ENCODE measurements around the gene PPP3R1. TPM values are rescaled to one million over a fixed set of nuclear protein-coding genes. Genes with fewer than 3 reads are reported as not detected.

PPP3R1 gene
- total RNA-seq, 4 donors from 2014 or later, result 31.5 to 41.7 (median 36.3) TPM

DNA sequence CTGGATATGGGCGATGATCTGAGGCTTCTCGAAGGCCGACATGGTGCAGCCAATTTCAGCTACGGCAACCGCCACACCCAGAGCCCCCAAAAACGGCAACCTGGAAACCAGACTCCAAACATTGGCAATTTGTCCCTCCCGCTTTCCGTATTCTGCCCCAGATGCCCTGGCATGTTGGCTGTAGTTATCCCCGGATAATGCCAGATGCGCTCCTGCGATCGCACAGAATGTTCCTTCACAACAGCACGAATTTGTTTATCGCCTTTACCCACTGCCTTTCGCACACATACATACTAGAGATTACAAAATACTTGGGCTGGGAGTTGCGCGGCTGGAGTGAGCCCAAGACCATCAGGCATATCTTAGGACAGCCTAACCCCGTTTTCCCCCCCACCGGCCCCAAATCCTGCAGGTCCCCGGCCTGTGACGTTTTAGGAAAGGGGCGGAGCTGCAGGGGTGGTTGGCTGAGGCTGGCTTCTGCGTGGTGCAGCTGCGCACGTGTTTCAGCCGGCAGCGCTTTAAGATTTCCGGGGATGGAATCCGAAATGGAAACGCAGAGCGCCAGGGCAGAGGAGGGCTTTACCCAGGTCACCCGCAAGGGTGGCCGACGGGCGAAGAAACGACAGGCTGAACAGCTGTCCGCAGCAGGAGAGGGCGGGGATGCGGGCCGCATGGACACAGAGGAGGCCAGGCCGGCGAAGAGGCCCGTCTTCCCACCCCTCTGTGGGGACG lies 94.8 kb downstream of the PPP3R1 start, which contains the start of gene PNO1:
PNO1 (plus strand) TSS at position 487 of the 732 bp plus-strand sequence; CDS start at position 534, 47 bp downstream.
- TF ChIP-seq, protein P1, sequence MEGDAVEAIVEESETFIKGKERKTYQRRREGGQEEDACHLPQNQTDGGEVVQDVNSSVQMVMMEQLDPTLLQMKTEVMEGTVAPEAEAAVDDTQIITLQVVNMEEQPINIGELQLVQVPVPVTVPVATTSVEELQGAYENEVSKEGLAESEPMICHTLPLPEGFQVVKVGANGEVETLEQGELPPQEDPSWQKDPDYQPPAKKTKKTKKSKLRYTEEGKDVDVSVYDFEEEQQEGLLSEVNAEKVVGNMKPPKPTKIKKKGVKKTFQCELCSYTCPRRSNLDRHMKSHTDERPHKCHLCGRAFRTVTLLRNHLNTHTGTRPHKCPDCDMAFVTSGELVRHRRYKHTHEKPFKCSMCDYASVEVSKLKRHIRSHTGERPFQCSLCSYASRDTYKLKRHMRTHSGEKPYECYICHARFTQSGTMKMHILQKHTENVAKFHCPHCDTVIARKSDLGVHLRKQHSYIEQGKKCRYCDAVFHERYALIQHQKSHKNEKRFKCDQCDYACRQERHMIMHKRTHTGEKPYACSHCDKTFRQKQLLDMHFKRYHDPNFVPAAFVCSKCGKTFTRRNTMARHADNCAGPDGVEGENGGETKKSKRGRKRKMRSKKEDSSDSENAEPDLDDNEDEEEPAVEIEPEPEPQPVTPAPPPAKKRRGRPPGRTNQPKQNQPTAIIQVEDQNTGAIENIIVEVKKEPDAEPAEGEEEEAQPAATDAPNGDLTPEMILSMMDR (IDR thresholded peaks at IDR 0.05), result peak in 1 of 5 experiments; percentile 47
- TF ChIP-seq POLR2A (IDR thresholded peaks at IDR 0.05) (peak in 1 of 2 donors; percentile 27), EP300 (IDR thresholded peaks at IDR 0.05) (peak; percentile 76 to 93)

DNA sequence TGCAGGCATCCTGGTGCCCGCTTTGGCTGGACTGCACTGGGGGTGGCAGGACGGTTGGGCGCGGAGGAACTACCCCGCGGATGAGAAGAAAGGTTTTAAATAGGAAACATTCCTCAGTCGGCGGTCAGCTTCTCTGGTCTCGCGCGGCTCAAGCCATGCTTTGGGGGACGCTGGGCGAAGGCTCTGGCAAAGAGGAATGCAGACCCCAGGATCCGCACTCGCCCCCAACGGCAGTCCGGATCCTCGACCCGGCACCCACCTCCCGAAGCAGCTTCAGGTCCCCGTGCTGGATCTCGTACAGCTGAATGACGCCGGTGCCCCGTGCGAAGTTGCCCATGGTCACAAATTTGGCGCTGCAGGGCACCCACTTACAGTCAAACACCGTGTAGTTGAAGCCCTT lies 95.3 kb downstream of the PPP3R1 start:
- DNase-seq (ENCODE audit: low spot score in 2 of 2), result no peak
- TF ChIP-seq, protein P1 (IDR thresholded peaks at IDR 0.05), result no peak
- TF ChIP-seq POLR2A (IDR thresholded peaks at IDR 0.05) (no peak), EP300 (IDR thresholded peaks at IDR 0.05) (no peak)
- Histone ChIP-seq H3K4me1 (peaks cover 5 to 49% (median 24%) of the 10 kb centered on the region in 4 donors), H3K4me3 (peak overlapping the region; percentile 58 to 93 (median 88)), H3K27ac (peak overlapping the region; percentile 80 to 92 (median 87)), H3K27me3 (no peaks in the 10 kb centered on the region), H3K36me3 (peaks cover 0 to 21% (median 3%) of the 10 kb centered on the region in 3 donors), H3K9me3 (no peaks in the 10 kb centered on the region)
- WGBS, 2 donors, result 0 to 1% methylated on average over 8 to 26 of the region's 28 CpGs

More for the DNA sequence above, 94.8 kb downstream of the PPP3R1 start, which contains the start of gene PNO1:
- peak; percentile 93 to 97 for DNase-seq (ENCODE audit: low spot score in 2 of 2)
- Histone ChIP-seq H3K36me3 (peaks cover 0 to 26% (median 5%) of the 10 kb centered on the region in 3 donors), H3K4me1 (peaks cover 5 to 44% (median 22%) of the 10 kb centered on the region in 4 donors), H3K27ac (peak within 1 kb of the TSS; percentile 80 to 92 (median 87)), H3K4me3 (peak within 1 kb of the TSS; percentile 73 to 93 (median 88)), H3K27me3 (no peaks in the 10 kb centered on the region), H3K9me3 (no peaks in the 10 kb centered on the region)
- WGBS, 2 donors, result 0 to 1% methylated on average over 37 to 42 of the region's 44 CpGs

DNA sequence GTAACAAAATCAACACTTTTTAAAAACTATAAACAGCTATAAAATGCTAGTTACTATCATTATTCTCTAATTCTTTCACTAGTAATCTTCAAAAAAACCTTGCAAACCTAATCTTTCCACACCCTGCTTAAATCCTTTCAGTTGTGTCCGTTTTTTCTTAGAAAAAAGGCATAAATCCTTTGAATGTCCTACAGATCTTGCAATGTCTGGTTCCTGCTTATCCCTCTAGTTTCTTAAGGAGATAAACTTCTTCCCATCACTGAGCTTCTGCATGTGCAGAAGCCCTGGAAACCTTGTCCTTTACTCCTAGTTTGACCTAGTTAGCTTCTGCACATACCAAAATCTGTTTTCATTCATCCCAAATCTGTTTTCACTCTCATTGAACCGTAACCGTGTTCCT lies 95.9 kb downstream of the PPP3R1 start:
- WGBS, 2 donors, result 8% methylated on average over 3 of the region's 3 CpGs
- peak overlapping the region in 2 of 4 donors; percentile 80 to 92 for H3K27ac ChIP-seq
- H3K4me1 ChIP-seq, result peaks cover 5 to 49% (median 24%) of the 10 kb centered on the region in 4 donors
- H3K9me3 ChIP-seq, result no peaks in the 10 kb centered on the region
- H3K27me3 ChIP-seq, result no peaks in the 10 kb centered on the region
- TF ChIP-seq POLR2A (IDR thresholded peaks at IDR 0.05) (no peak), EP300 (IDR thresholded peaks at IDR 0.05) (no peak)
- TF ChIP-seq, protein P1 (IDR thresholded peaks at IDR 0.05), result no peak
- peak overlapping the region; percentile 58 to 93 (median 88) for H3K4me3 ChIP-seq
- DNase-seq (ENCODE audit: low spot score in 2 of 2), result no peak
- H3K36me3 ChIP-seq, result peaks cover 0 to 15% (median 0%) of the 10 kb centered on the region in 3 donors

DNA sequence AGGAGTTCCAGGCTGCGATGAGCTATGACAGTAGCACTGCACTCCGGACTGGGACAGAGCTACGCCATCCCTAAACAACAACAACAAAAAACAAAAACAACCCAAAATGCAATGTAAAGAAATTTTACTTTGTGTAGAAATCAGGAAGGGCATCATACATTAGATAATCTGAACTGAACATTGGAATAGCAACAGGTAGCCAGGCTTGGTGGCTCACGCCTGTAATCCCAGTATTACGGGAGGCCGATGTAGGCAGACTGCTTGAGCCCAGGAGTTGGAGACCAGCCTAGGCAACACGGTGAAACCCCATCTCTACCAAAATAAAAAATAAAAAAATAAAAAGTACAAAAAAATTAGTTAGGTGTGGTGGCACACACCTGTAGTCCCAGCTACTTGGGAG lies 96.7 kb downstream of the PPP3R1 start:
- H3K4me1 ChIP-seq, result peaks cover 5 to 49% (median 24%) of the 10 kb centered on the region in 4 donors
- H3K27me3 ChIP-seq, result no peaks in the 10 kb centered on the region
- 96% methylated on average over 7 of the region's 7 CpGs for WGBS, 2 donors
- H3K36me3 ChIP-seq, result peaks cover 0 to 7% (median 0%) of the 10 kb centered on the region in 3 donors
- no peaks in the 10 kb centered on the region for H3K9me3 ChIP-seq
- H3K4me3 ChIP-seq, result no peak overlapping the region
- TF ChIP-seq POLR2A (IDR thresholded peaks at IDR 0.05), result no peak
- no peak for DNase-seq (ENCODE audit: low spot score in 2 of 2)
- no peak overlapping the region for H3K27ac ChIP-seq

DNA sequence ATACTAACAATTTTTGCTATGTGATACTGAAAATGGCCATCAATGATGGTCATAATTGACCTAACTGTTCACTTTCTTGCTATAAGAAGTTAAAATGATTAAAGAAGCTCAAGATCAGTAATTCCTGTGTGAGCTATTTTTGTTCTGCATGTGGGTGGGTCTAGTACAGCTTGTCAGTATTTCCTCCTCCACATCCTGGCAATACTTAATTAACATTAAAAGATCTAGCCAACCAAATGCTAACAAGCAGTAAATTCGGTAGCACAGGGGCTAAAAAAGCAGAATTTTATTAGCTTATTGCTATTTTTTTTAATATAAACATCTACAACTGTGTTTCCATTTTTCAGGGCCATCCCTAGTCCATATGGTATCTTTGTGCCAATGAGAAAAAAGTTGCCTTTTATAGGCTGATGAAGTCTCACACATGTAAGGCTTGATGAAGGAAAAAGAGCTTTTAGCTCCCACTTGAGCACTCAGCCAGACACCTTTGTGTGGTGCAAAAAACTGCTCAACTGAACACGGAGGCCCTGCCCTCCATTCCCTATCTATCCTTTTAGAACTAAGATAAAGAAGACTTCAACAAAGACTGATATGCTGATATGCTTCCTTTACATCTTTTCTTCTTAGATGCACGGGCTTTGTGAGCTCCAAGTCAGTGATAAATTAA lies 99.5 kb downstream of the PPP3R1 start:
- TF ChIP-seq, protein P1 (IDR thresholded peaks at IDR 0.05), result no peak
- no peak for TF ChIP-seq EP300 (IDR thresholded peaks at IDR 0.05)
- TF ChIP-seq POLR2A (IDR thresholded peaks at IDR 0.05), result no peak
- Histone ChIP-seq H3K36me3 (no peaks in the 10 kb centered on the region), H3K9me3 (no peaks in the 10 kb centered on the region), H3K27ac (peak overlapping the region in 1 of 4 donors; percentile 41), H3K4me1 (peaks cover 0 to 32% (median 14%) of the 10 kb centered on the region in 4 donors), H3K27me3 (no peaks in the 10 kb centered on the region), H3K4me3 (no peak overlapping the region)
- WGBS, 2 donors, result 59 to 65% methylated on average over 3 of the region's 3 CpGs
- DNase-seq (ENCODE audit: low spot score in 2 of 2), result no peak

Measured in tibial nerve (tissue), 4 donors.